ENCODE results near the gene SNX22. TPM values are rescaled to one million over a fixed set of nuclear protein-coding genes. Genes with fewer than 3 reads are reported as not detected.

SNX22 gene
- total and polyA plus RNA-seq, 9 of the 15 experiments (the other 6 are each of a cell fraction or from before 2014, with no cell fraction given): 0.91 to 3.0 (median 2.0) TPM

DNA sequence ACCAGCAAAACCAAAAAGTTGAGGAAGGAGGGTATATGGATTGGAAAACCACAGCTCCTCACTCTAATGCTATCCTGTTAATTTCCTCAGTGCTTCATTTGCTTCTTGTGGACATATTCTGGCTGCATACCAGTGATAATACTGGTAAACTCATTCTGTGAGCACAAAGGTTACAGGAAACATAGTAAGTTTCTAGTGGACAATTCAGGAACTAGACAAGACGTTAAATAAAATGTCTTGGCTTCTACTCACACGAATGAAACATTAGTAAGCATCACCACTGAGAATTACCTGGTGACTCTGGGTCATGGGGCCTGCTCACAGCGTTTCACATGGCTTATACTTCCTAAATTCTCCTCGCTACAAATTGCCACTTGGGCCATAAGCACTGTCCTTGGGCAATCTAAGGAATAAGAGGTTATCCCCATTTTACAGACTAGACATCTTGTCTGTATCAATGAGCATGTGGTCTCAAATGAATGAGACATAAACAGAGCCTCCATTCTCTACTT is 31.4 kb downstream of the SNX22 start:
- Histone ChIP-seq H3K4me1 (replicated peaks in 1 of 2; ENCODE audit: control insufficient read depth in 2 of 2, insufficient read depth in 2 of 2, low read length in 2 of 2) (peaks cover 0 to 4% of the 10 kb centered on the region in 2 experiments; a peak in 2 of 5 replicates), H2AFZ (ENCODE audit: low read depth, low read length) (no peak overlapping the region), H3K27ac (ENCODE audit: extremely low read depth, low read depth, low read length) (no peak overlapping the region), H3K36me3 (ENCODE audit: control insufficient read depth, insufficient read depth, low read length) (peaks cover 27% of the 10 kb centered on the region; the same call in 2 of the 3 replicates), H3K9me3 (replicated peaks; ENCODE audit: control insufficient read depth, insufficient read depth, low read depth, low read length) (no peaks in the 10 kb centered on the region), H3K4me3 (no peak overlapping the region), H4K20me1 (replicated peaks; ENCODE audit: control insufficient read depth, insufficient read depth, low read length) (no peaks in the 10 kb centered on the region), H3K27me3 (ENCODE audit: control insufficient read depth in 2 of 2, insufficient read depth in 2 of 2, low read length in 2 of 2) (no peaks in the 10 kb centered on the region), H3K4me2 (ENCODE audit: insufficient read depth, low read length) (no peak overlapping the region), H3K9ac (ENCODE audit: insufficient read depth in 1 of 2, low read depth in 2 of 2, low read length in 2 of 2) (no peak overlapping the region), H3K9me1 (ENCODE audit: control insufficient read depth, insufficient read depth, low read length) (no peaks in the 10 kb centered on the region), H3K79me2 (ENCODE audit: control insufficient read depth, insufficient read depth, low read length) (no peaks in the 10 kb centered on the region)
- FAIRE-seq (no peak), ATAC-seq (no peak), DNase-seq (ENCODE audit: extremely low read depth in 1 of 4, low spot score in 3 of 4) (no peak)
- BruUV-seq (replicated peaks): no TSS peak
- CTCF ChIA-PET (ENCODE audit: low intra/inter-chr PET ratio): no interaction called here
- 57% methylated on average over 4 of the region's 4 CpGs for WGBS (ENCODE audit: insufficient coverage, low coverage, missing lambda C conversion rate)
- intact Hi-C loops (cut with micrococcal nuclease) (no loop called here), in situ Hi-C loops (cut with MboI) (no loop called here)
- POLR2A ChIA-PET: no interaction called here
- no peak for TF ChIP-seq ZNF431 (CRISPR knock-in tag; IDR thresholded peaks at IDR 0.05)
- TF ChIP-seq, protein P1, sequence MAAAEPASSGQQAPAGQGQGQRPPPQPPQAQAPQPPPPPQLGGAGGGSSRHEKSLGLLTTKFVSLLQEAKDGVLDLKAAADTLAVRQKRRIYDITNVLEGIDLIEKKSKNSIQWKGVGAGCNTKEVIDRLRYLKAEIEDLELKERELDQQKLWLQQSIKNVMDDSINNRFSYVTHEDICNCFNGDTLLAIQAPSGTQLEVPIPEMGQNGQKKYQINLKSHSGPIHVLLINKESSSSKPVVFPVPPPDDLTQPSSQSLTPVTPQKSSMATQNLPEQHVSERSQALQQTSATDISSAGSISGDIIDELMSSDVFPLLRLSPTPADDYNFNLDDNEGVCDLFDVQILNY (CRISPR knock-in tag; IDR thresholded peaks at IDR 0.05): no peak
- no peak for TF ChIP-seq STAT5A (IDR thresholded peaks at IDR 0.05; ENCODE audit: borderline replicate concordance, low read length)
- TF ChIP-seq, protein P2, sequence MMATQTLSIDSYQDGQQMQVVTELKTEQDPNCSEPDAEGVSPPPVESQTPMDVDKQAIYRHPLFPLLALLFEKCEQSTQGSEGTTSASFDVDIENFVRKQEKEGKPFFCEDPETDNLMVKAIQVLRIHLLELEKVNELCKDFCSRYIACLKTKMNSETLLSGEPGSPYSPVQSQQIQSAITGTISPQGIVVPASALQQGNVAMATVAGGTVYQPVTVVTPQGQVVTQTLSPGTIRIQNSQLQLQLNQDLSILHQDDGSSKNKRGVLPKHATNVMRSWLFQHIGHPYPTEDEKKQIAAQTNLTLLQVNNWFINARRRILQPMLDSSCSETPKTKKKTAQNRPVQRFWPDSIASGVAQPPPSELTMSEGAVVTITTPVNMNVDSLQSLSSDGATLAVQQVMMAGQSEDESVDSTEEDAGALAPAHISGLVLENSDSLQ (IDR thresholded peaks at IDR 0.05): no peak
- TF ChIP-seq, protein P3, sequence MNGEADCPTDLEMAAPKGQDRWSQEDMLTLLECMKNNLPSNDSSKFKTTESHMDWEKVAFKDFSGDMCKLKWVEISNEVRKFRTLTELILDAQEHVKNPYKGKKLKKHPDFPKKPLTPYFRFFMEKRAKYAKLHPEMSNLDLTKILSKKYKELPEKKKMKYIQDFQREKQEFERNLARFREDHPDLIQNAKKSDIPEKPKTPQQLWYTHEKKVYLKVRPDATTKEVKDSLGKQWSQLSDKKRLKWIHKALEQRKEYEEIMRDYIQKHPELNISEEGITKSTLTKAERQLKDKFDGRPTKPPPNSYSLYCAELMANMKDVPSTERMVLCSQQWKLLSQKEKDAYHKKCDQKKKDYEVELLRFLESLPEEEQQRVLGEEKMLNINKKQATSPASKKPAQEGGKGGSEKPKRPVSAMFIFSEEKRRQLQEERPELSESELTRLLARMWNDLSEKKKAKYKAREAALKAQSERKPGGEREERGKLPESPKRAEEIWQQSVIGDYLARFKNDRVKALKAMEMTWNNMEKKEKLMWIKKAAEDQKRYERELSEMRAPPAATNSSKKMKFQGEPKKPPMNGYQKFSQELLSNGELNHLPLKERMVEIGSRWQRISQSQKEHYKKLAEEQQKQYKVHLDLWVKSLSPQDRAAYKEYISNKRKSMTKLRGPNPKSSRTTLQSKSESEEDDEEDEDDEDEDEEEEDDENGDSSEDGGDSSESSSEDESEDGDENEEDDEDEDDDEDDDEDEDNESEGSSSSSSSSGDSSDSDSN (IDR thresholded peaks at IDR 0.05; ENCODE audit: borderline replicate concordance in 1 of 2, low read depth in 2 of 2, low read length in 2 of 2): no peak
- no peak for TF ChIP-seq PHTF2 (CRISPR knock-in tag; IDR thresholded peaks at IDR 0.05)
- no peak for TF ChIP-seq ZNF24 (IDR thresholded peaks at IDR 0.05)
- no peak for TF ChIP-seq SRF (CRISPR knock-in tag; IDR thresholded peaks at IDR 0.05)
- TF ChIP-seq HDAC6 (IDR thresholded peaks at IDR 0.05; ENCODE audit: low read depth, low read length): no peak
- no peak for TF ChIP-seq XRCC3 (IDR thresholded peaks at IDR 0.05)
- TF ChIP-seq FOXM1 (IDR thresholded peaks at IDR 0.05; ENCODE audit: low read depth): no peak
- TF ChIP-seq FOXM1 (CRISPR knock-in tag; IDR thresholded peaks at IDR 0.05; ENCODE audit: low read depth): no peak

Data from K562 (cell line).